HG02571 (cell line): ENCODE measurements around the gene ABCB10.
"Not testable (repeated sequence)": the region's sequence is repeated elsewhere in the genome, so short reads cannot be mapped to it uniquely, and the experiment has no call there.

Experiments used
- ATAC-seq: cut with Tn5 transposase; IDR thresholded peaks from one replicate; pipeline ENCODE4 v1.9.1; 2021; ENCODE audit warnings: mild to moderate bottlenecking, moderate library complexity; ENCODE audit not compliant: unreplicated experiment

The ABCB10 gene

GRCh38 chr1:229574679-229575442, 16.4 kb upstream of the ABCB10 start:
- no peak for ATAC-seq

- ATAC-seq = no peak
These were observed 13.8 kb upstream of the ABCB10 start for GRCh38 chr1:229572286-229572685.

DNA sequence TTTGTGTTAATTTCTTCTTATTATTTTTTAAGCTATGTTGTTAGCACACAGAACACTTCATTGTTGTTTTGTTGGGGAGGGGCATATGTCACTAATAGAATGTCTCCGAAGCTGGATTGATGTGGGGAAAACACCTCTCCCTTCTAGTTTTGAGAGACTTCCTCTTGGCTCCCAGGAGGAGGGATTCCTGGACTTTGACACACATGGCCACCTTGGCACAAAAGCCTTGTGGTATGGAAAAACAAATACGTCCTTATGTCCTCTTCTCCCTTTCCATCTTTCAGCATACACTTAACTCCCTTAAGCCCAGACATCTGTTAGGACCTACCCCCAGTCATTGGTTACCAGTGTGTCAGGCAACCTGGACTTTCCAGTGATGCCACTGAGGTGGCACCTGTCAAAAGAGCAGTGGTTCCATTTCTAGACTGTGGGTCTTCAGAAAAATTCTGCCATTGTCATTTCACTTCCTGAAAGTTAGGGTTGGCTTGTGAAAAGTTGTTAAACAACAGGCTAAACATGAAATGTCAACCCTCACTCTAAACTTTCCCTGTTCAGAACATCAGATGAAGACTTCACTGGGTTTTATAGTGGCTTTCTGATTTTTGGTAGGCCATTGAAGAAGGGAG, 12.5 kb upstream of the ABCB10 start:
- no peak for ATAC-seq

- no peak for ATAC-seq
These were observed 11.8 kb upstream of the ABCB10 start for GRCh38 chr1:229570305-229570704.

DNA sequence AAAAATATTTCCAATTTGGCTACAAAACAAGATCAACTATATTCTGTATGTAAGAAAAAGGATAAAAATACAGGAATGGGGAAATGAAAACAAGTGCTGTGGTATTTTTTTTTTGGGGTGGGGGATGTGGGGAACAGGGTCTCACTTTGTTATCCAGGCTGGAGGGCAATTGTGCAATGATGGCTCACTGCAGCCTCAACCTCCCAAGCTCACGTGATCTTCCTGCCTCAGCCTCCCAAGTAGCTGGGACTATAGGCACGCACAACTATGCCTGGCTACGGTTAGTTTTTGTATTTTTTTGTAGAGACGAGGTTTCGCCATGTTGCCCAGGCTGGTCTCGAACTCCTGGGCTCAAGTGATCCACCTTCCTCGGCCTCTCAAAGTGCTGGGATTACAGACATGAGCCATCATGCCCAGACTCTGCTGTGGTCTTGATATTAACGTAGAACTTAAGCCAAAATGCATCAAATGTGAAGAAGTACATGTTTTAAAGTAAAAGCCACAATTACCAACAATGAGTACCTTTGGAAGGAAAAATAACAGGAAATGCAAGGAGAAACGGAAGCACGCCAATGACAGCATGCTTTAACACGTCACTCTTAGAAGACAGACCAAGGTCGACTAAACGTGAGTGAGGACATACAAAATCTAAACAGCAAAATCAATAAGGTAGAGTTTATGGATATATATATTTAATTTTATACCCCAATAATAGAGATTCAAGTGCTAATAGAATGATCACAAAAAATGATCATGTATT, 8.8 kb upstream of the ABCB10 start:
- no peak for ATAC-seq

DNA sequence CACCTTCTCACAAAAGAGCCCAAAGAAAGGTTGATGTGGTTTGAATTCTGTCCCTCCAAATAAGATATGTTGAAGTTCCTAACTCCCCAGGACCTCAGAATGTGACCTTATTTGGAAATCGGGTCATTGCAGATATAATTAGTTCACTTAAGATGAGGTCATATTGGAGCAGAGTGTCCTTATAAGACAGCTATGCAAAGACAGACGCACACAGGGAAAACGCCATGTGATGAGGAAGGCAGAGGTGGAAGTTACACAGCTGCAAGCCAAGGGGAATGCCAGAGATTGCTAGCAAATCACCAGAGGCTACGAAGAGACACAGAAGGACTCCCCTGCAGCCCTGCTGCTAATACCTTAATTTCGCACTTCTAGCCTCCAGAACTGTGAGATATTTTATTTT, 5.2 kb upstream of the ABCB10 start:
- no peak for ATAC-seq

DNA sequence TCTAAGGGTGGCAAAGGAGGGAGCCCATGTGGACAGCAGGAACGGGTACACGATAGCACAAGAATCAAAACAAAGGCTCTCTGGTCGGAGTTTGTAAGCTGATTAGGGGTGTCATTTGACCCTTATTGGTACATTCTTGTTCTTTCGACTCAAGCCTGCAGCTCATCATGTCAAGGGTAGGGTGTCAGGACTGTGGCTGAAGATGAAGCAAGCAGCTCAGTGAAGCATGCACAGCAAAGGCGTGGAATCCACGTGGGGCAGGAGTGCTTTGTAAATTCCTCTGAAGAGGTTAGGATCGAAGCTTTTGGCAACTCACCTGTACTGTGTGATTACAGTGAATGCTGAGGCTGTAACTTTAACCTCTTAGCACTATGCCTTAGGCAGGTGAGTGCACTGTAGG, 4.7 kb upstream of the ABCB10 start:
- ATAC-seq = no peak

DNA sequence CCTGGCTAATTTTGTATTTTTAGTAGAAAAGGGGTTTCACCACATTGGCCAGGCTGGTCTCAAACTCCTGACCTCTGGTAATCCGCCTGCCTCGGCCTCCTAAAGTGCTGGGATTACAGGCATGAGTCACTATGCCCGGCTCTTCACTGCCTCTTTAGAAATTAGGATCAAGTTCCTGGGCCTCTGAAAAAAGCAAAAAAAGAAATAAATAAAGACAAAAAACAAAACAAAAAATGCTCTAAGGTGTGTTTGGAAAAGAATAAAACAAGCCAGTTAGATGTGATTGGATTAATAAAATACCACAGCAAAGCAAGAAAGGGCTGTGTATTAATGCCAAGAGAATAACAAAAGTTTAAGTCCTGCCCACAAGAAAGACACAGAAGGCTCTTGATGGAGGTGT, 4.2 kb upstream of the ABCB10 start:
- ATAC-seq = no peak

DNA sequence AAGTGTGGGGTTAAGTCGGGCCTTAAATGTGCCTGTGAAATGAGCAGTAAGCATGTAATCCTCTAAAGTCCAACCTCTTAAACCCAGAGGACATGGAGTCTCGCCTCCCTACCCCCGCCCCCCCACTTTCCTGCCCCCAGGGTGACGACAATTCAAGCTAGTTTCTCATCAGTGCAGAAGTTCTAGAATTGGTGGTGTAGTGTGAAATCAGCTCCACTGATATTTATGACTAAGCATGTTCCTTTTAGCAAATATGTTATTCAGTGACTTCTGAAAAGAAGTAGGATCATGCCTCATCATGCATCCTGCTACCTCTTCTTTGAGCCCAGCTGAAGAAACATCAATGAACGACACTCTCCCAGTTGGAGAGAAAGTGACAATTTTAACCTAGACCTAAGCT, 2.6 kb upstream of the ABCB10 start:
- no peak for ATAC-seq

DNA sequence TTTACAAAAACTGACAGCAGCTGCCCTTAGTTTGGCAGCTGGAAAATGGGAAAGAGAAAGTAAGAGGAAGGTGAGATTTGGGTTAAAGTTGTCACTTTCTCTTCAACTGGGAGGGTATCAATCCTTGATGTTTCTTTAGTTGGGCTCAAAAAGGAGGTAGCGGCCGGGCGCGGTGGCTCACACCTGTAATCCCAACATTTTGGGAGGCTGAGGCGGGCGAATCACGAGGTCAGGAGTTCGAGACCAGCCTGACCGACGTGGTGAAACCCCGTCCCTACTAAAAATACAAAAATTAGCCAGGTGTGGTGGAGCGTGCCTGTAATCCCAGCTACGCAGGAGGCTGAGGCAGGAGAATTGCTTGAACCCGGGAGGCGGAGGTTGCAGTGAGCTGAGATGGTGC, 1.6 kb upstream of the ABCB10 start:
- ATAC-seq = not testable (repeated sequence)

GRCh38 chr1:229559336-229559801, 862 bp upstream of the ABCB10 start:
- ATAC-seq = not testable (repeated sequence)

GRCh38 chr1:229557913-229558414, 543 bp downstream of the ABCB10 start:
- ATAC-seq = peak; percentile 33

GRCh38 chr1:229557200-229557850, 1.2 kb downstream of the ABCB10 start:
- no peak for ATAC-seq

DNA sequence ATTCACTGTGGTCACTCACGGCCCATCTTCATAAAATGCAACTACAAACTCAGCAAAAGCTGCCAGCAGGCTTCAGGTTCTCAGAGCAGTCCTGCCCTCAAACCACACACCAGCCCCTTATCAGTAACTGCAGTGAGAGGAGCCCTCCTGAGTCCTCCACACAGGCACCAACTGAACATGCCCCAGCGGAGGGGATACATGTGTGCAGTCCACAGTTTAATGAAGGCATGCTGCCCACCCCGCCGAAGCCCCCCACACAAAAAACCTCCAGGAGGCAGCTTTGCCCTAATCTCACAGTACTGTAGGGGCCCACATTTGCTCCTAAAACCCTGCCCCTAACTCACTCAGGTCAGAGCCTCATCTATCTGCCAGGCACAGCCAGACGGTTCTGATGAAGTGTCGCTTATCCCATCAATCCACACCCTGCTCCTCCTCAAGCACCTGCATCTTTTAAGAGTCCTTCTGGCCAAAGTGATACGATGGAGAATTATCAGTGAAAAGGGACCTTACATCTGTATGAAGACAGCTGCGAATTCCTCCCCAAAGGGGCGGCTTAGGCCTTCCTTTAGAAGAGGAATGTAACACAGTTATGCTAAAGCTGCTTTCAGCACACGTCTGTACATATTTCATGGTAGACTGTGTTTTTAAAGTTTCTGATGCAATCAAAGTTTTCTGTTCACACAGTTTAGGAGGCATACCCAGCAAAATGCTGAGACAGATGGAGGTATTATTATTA, 3.5 kb downstream of the ABCB10 start:
- ATAC-seq = no peak

DNA sequence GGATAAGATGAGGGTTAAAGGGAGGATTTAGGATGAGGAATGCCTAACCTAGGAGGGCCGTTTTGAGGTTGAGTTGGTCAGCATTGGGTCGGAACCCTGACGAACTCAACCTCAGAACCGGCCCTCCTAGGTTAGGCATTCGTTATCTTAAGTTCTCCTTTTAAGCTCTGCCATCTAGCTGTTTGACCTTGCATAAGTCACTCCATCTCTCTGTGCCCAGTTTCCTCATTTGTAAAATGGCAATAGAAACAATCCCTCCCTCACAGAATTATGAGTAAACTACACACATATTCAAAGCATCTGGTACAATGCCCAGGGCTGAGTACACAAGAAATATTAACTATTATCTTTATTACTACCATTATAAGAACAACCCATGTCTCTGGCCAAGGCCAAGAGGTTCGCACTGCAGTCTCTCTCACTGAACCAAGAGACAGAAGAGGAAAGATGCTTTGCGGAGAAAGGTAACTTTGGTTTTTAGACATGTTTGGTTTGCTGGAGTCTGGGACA, 4.8 kb downstream of the ABCB10 start:
- no peak for ATAC-seq

DNA sequence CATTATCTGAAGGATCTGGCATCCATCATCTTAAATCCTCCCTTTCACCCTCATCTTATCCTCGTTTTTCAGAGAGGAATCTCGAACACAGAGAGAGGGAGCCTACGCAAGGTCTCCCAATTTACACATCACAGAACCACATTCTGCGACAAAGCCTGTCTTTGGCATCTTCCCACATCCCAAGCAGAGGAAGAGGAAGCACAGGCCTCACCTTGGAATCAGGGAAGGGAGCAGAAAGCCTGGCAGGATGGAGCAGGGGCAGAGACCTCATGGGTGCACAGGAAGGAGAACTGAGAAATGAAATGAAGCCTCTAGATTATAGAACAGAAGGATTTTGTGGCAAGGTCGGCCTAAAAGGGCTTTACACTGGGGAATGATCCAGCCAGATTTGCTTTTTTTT, 5.8 kb downstream of the ABCB10 start:
- no peak for ATAC-seq

- no peak for ATAC-seq
These were observed 7.5 kb downstream of the ABCB10 start for GRCh38 chr1:229550812-229551567.

GRCh38 chr1:229547542-229547941, 11.0 kb downstream of the ABCB10 start:
- no peak for ATAC-seq

DNA sequence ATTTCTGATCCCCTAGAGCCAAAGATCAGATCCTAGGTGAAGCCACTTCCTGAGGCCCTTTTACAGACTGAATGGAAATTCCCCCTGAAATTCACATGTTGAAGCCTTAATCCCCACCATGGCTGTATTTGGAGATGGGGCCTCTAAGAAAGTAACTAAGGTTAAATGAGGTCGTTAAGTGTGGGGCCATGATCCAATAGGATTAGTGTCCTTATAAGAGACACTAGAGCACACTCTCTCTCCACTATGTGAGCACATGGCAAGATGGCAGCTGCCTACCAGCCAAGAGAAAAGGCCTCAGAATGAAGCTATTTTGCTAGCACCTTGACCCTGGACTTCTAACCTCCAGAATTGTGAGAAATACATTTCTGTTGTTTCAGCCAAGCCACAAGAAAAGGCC, 13.9 kb downstream of the ABCB10 start:
- no peak for ATAC-seq
